Caco-2 (cell line): ENCODE measurements around the gene TRAF3. TPM values are rescaled to one million over a fixed set of nuclear protein-coding genes. Genes with fewer than 3 reads are reported as not detected.

ENCODE experiments used
- BruUV-seq: library from RNA; stranded (reverse); fragments of 400-500 nt; replicated peaks from 2 replicates; lab custom pipeline; 2021; lab: Mats Ljungman, UMichigan
- CTCF ChIA-PET: fragments of 300-600 bp; sonication (Branson Sonifier 250); formaldehyde crosslinking; loops from one replicate; lab custom pipeline; 2022; ENCODE audit warnings: antibody characterized with exemption; lab: Charles Lee
- POLR2A ChIA-PET: fragments of 300-600 bp; sonication (Branson Sonifier 250); formaldehyde crosslinking; loops from one replicate; lab custom pipeline; 2022; ENCODE audit warnings: antibody characterized with exemption; lab: Charles Lee
- DNase-seq, 2 experiments: peaks; one replicate each; pipeline versions ENCODE4 v3.0.0 to v3.0.0-alpha.2; 2020 to 2022
- H3K27me3 ChIP-seq: replicated peaks from 2 replicates; pipeline ENCODE4 v1.6.0; 2011; ENCODE audit warnings: low read length; ENCODE audit not compliant: control insufficient read depth, insufficient read depth
- H3K36me3 ChIP-seq: 2 replicates; pipeline ENCODE4 v1.5.1; 2011; ENCODE audit warnings: low read length; ENCODE audit not compliant: control insufficient read depth, insufficient read depth
- H3K4me1 ChIP-seq: fragments of 250-450 bp; sonication (Bioruptor Pico); 2 replicates; pipeline ENCODE4 v1.5.1; 2020; ENCODE audit warnings: mild to moderate bottlenecking
- H3K4me3 ChIP-seq: 2 replicates; pipeline ENCODE4 v1.5.1; 2011; ENCODE audit warnings: low read depth, mild to moderate bottlenecking, control low read depth, low read length
- H3K9me3 ChIP-seq: fragments of 250-450 bp; sonication (Bioruptor Pico); 2 replicates; pipeline ENCODE4 v1.5.1; 2020; ENCODE audit warnings: mild to moderate bottlenecking, moderate library complexity
- H3K27ac Mint-ChIP-seq: one replicate; pipeline ENCODE4 v1.8.0; 2022; ENCODE audit warnings: mixed read lengths; ENCODE audit not compliant: unreplicated experiment
- H3K27me3 Mint-ChIP-seq: one replicate; pipeline ENCODE4 v1.8.0; 2022; ENCODE audit warnings: mixed read lengths; ENCODE audit not compliant: insufficient read depth, unreplicated experiment
- H3K36me3 Mint-ChIP-seq: one replicate; pipeline ENCODE4 v1.8.0; 2022; ENCODE audit warnings: mild to moderate bottlenecking, mixed read lengths; ENCODE audit not compliant: insufficient read depth, unreplicated experiment
- H3K4me1 Mint-ChIP-seq: one replicate; pipeline ENCODE4 v1.8.0; 2022; ENCODE audit warnings: low read depth, mixed read lengths; ENCODE audit not compliant: unreplicated experiment
- H3K4me3 Mint-ChIP-seq: one replicate; pipeline ENCODE4 v1.8.0; 2022; ENCODE audit warnings: mild to moderate bottlenecking, moderate library complexity, mixed read lengths; ENCODE audit not compliant: unreplicated experiment
- H3K9me3 Mint-ChIP-seq: one replicate; pipeline ENCODE4 v1.8.0; 2022; ENCODE audit warnings: mixed read lengths; ENCODE audit not compliant: unreplicated experiment
- CTCF ChIP-seq, 2 experiments: fragments of 200-600 bp in 1 of 2; IDR thresholded peaks; 1 replicate in 1 of 2; 2 replicates in 1 of 2; pipeline versions ENCODE4 v1.5.1 to v1.8.0; 2011 to 2022; ENCODE audit warnings: antibody characterized with exemption in 1 of 2, control low read depth in 1 of 2, inconsistent platforms in 1 of 2, low read depth in 1 of 2, low read length in 1 of 2, mild to moderate bottlenecking in 1 of 2, moderate library complexity in 1 of 2; ENCODE audit not compliant: insufficient read depth in 1 of 2, severe bottlenecking in 1 of 2, unreplicated experiment in 1 of 2
- intact Hi-C: fragments of 100-400 bp; cut with micrococcal nuclease; formaldehyde crosslinking; loops from one replicate; pipeline ENCODE4 v1.10.0; 2022; ENCODE audit not compliant: unreplicated experiment
- total RNA-seq: library from RNA; stranded (reverse); gene quantifications from 2 replicates; pipeline ENCODE4 v1.2.3, GENCODE V29; 2022

The TRAF3 gene
- total RNA-seq, 1 experiment from 2014 or later = 16.6 TPM

- no peaks in the 10 kb centered on the region for H3K27me3 Mint-ChIP-seq
- POLR2A ChIA-PET = no interaction called here
Measured at GRCh38 chr14:102849526-102850379, 72.5 kb downstream of the TRAF3 start.

GRCh38 chr14:102853648-102854047, 76.4 kb downstream of the TRAF3 start:
- Histone ChIP-seq H3K36me3 (no peaks in the 10 kb centered on the region), H3K4me1 (peaks cover 29% of the 10 kb centered on the region), H3K9me3 (no peaks in the 10 kb centered on the region), H3K27me3 (no peaks in the 10 kb centered on the region), H3K4me3 (no peak overlapping the region)
- Mint-ChIP-seq H3K27me3 (no peaks in the 10 kb centered on the region), H3K36me3 (peaks cover 6% of the 10 kb centered on the region), H3K4me1 (peaks cover 26% of the 10 kb centered on the region), H3K4me3 (no peak overlapping the region), H3K9me3 (no peaks in the 10 kb centered on the region), H3K27ac (no peak overlapping the region)
- no peak for DNase-seq
- ChIA-PET POLR2A (no interaction called here), CTCF (no interaction called here)
- TF ChIP-seq CTCF (IDR thresholded peaks at IDR 0.05; ENCODE audit: insufficient read depth in 1 of 2, low read depth in 1 of 2, low read length in 1 of 2, severe bottlenecking in 1 of 2, unreplicated experiment in 1 of 2) = no peak
- no TSS peak for BruUV-seq
- intact Hi-C loops = no loop called here

More at GRCh38 chr14:102849526-102850379, 72.5 kb downstream of the TRAF3 start:
- Histone ChIP-seq H3K4me1 (peaks cover 10% of the 10 kb centered on the region; the same call in 1 of the 2 replicates), H3K9me3 (no peaks in the 10 kb centered on the region), H3K36me3 (no peaks in the 10 kb centered on the region), H3K27me3 (no peaks in the 10 kb centered on the region), H3K4me3 (no peak overlapping the region)
- DNase-seq = peak in 1 of 2 experiments; percentile 47
- H3K4me1 Mint-ChIP-seq = peaks cover 13% of the 10 kb centered on the region
- intact Hi-C loops = loop anchor here (2.0 kb wide), 2 partner anchors 23 to 65 kb away; no protein-coding TSS in a partner anchor
- H3K4me3 Mint-ChIP-seq = peak overlapping the region; percentile 56
- no peaks in the 10 kb centered on the region for H3K9me3 Mint-ChIP-seq
- no TSS peak for BruUV-seq
- CTCF ChIA-PET = no interaction called here
- TF ChIP-seq CTCF (IDR thresholded peaks at IDR 0.05; ENCODE audit: insufficient read depth in 1 of 2, low read depth in 1 of 2, low read length in 1 of 2, severe bottlenecking in 1 of 2, unreplicated experiment in 1 of 2) = no peak
- H3K27ac Mint-ChIP-seq = peak overlapping the region; percentile 71
- H3K36me3 Mint-ChIP-seq = peaks cover 6% of the 10 kb centered on the region

- H3K27me3 ChIP-seq = no peaks in the 10 kb centered on the region
- POLR2A ChIA-PET = no interaction called here
- H3K9me3 ChIP-seq = no peaks in the 10 kb centered on the region
- no peaks in the 10 kb centered on the region for H3K36me3 ChIP-seq
- intact Hi-C loops = no loop called here
- H3K36me3 Mint-ChIP-seq = peaks cover 6% of the 10 kb centered on the region
- H3K4me1 Mint-ChIP-seq = peaks cover 22% of the 10 kb centered on the region
- no peaks in the 10 kb centered on the region for H3K9me3 Mint-ChIP-seq
- H3K27me3 Mint-ChIP-seq = no peaks in the 10 kb centered on the region
- CTCF ChIA-PET = no interaction called here
- H3K4me3 ChIP-seq = no peak overlapping the region
- no TSS peak for BruUV-seq
- no peak for DNase-seq
- H3K4me3 Mint-ChIP-seq = no peak overlapping the region
- H3K27ac Mint-ChIP-seq = no peak overlapping the region
- H3K4me1 ChIP-seq = peaks cover 27% of the 10 kb centered on the region
- no peak for TF ChIP-seq CTCF (IDR thresholded peaks at IDR 0.05; ENCODE audit: insufficient read depth in 1 of 2, low read depth in 1 of 2, low read length in 1 of 2, severe bottlenecking in 1 of 2, unreplicated experiment in 1 of 2)
Measured at GRCh38 chr14:102854091-102854703, 76.9 kb downstream of the TRAF3 start.
